ENCODE results near the gene CDKN2AIPNL. TPM values are rescaled to one million over a fixed set of nuclear protein-coding genes. Genes with fewer than 3 reads are reported as not detected.
A peak's percentile ranks its signal among the peaks of the same experiment; 100 is the strongest.
"Not testable (repeated sequence)": the region's sequence is repeated elsewhere in the genome, so short reads cannot be mapped to it uniquely, and the experiment has no call there.

Gene CDKN2AIPNL
- total RNA-seq, 4 donors from 2014 or later: 17.9 to 19.9 (median 18.8) TPM

DNA sequence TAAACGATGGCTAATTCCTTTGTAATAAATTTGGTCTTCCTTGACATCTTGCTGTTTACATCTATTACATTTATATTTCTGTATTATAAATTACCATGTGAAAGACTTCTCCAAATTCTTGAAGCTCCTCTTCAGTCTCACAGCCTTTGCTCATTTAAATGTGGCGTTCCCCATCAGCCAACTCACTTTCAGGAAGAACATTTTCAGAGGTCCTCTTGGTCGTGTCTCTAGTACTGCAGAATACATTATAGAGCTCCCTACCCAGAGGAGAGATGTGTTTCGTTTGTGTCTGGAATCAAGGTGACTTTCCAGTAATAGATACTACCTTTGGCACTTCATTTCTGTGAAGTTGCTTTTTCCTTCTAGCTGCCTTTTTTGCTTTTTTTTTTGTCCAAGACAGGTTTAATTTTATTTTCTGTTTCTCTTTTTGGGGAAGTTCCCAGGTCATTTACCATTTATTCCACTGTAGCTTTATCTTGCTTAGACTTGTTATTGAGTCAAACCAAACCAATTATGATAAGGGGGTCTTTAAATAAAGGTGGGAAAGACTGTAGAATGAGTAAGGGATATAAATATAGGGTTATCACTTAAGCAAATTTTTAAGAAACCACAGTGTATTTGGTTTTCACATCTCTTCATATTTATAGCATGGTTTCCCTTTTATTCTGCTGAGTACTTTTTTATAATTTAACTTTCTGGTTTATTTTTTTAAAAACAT, 27.5 kb downstream of the CDKN2AIPNL start:
- no peaks in the 10 kb centered on the region for H3K27me3 ChIP-seq
- H3K36me3 ChIP-seq: peaks cover 73 to 99% (median 89%) of the 10 kb centered on the region in 4 donors
- DNase-seq (ENCODE audit: extremely low spot score): no peak
- WGBS: 57% methylated on average over 4 of the region's 4 CpGs
- intact Hi-C loops (cut with DNase I): no loop called here
- no peaks in the 10 kb centered on the region for H3K4me1 ChIP-seq
- H3K4me3 ChIP-seq: no peak overlapping the region
- H3K9me3 ChIP-seq: no peaks in the 10 kb centered on the region
- TF ChIP-seq EP300 (IDR thresholded peaks at IDR 0.05) (no peak), POLR2A (IDR thresholded peaks at IDR 0.05; ENCODE audit: low read depth) (no peak), POLR2AphosphoS5 (IDR thresholded peaks at IDR 0.05) (no peak)
- TF ChIP-seq, protein P1, sequence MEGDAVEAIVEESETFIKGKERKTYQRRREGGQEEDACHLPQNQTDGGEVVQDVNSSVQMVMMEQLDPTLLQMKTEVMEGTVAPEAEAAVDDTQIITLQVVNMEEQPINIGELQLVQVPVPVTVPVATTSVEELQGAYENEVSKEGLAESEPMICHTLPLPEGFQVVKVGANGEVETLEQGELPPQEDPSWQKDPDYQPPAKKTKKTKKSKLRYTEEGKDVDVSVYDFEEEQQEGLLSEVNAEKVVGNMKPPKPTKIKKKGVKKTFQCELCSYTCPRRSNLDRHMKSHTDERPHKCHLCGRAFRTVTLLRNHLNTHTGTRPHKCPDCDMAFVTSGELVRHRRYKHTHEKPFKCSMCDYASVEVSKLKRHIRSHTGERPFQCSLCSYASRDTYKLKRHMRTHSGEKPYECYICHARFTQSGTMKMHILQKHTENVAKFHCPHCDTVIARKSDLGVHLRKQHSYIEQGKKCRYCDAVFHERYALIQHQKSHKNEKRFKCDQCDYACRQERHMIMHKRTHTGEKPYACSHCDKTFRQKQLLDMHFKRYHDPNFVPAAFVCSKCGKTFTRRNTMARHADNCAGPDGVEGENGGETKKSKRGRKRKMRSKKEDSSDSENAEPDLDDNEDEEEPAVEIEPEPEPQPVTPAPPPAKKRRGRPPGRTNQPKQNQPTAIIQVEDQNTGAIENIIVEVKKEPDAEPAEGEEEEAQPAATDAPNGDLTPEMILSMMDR (IDR thresholded peaks at IDR 0.05): no peak
- H3K27ac ChIP-seq (replicated peaks in 1 of 4): no peak overlapping the region

DNA sequence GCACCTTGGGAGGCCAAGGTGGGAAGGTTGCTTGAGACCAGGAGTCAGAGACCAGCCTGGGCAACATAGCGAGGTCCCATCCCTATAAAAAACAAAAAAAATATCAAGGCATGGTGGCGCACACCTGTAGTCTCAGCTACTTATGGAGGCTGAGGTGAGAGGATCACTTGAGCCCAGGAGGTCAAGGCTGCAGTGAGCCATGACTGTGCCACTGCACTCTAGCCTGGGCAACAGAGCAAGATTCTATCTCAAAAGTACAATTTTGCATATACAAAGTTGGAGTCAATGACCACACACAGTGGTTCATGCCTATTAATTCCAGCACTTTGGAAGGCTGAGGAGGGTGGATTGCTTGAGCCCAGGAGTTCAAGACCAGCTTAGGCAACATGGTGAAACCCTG, 29.5 kb downstream of the CDKN2AIPNL start:
- intact Hi-C loops (cut with DNase I): not testable (repeated sequence)

DNA sequence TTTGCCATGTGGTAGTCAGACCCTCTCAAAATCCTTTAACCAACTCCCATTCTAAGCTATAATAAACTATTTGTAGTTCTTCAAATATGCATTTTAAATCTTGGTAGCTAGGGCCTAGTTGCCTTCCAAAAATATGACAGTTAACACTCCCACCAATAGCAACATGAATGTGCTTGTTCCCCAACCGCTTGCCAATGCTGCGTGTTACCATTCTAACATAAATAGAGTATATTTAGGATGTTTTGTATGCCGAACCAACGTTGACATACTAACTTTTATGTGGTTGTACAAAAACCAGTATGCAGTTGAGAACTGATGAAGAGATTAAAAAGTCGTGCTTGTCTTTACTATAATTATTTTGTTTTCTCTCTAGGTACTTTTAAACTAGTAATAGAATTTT, 31.3 kb downstream of the CDKN2AIPNL start:
- Histone ChIP-seq H3K36me3 (peaks cover 44 to 96% (median 74%) of the 10 kb centered on the region in 4 donors), H3K4me3 (no peak overlapping the region), H3K4me1 (peaks cover 3 to 17% (median 15%) of the 10 kb centered on the region in 4 donors), H3K27me3 (no peaks in the 10 kb centered on the region), H3K27ac (replicated peaks in 1 of 4) (no peak overlapping the region), H3K9me3 (no peaks in the 10 kb centered on the region)
- intact Hi-C loops (cut with DNase I): no loop called here
- DNase-seq (ENCODE audit: extremely low spot score): no peak
- TF ChIP-seq EP300 (IDR thresholded peaks at IDR 0.05): no peak
- TF ChIP-seq, protein P1 (IDR thresholded peaks at IDR 0.05): no peak
- no peak for TF ChIP-seq POLR2A (IDR thresholded peaks at IDR 0.05; ENCODE audit: low read depth)
- no peak for TF ChIP-seq POLR2AphosphoS5 (IDR thresholded peaks at IDR 0.05)
- WGBS: 87% methylated on average over 5 of the region's 5 CpGs

More for the DNA sequence above, 29.5 kb downstream of the CDKN2AIPNL start:
- DNase-seq (ENCODE audit: extremely low spot score); H3K27me3 ChIP-seq; H3K9me3 ChIP-seq; H3K4me3 ChIP-seq; H3K4me1 ChIP-seq; H3K27ac ChIP-seq (replicated peaks in 1 of 4): not testable (repeated sequence)
- 93% methylated on average over 2 of the region's 2 CpGs for WGBS
- H3K36me3 ChIP-seq: peaks cover 59 to 98% (median 83%) of the 10 kb centered on the region in 4 donors

DNA sequence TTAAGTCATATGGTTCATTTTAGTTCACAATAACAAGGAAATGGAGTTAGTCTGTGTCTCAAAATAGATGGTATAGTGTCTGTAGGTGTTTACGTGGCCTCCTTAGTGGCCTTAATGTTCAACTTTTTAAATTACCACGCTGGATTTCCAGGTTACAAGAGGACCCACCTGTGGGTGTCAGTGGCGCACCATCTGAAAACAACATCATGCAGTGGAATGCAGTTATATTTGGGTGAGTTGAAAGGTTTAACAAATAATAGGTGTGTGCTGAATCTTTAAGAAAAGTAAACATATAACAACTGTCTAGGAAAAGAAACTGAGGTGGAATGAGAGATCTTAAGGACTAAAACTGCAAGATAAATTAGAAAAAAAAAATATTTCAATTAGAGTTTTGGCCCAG, 37.4 kb downstream of the CDKN2AIPNL start:
- H3K4me1 ChIP-seq: peaks cover 7 to 55% (median 52%) of the 10 kb centered on the region in 4 donors
- WGBS: 79% methylated on average over 3 of the region's 3 CpGs

DNA sequence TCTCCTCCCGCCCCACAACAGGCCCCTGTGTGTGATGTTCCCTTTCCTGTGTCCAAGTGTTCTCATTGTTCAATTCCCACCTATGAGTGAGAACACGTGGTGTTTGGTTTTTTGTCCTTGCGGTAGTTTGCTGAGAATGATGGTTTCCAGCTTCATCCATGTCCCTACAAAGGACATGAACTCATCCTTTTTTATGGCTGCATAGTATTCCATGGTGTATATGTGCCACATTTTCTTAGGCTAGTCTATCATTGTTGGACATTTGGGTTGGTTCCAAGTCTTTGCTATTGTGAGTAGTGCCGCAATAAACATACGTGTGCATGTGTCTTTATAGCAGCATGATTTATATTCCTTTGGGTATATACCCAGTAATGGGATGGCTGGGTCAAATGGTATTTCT, 38.0 kb downstream of the CDKN2AIPNL start:
- WGBS: 76% methylated on average over 3 of the region's 5 CpGs
- H3K27ac ChIP-seq (replicated peaks in 1 of 4); DNase-seq (ENCODE audit: extremely low spot score); H3K9me3 ChIP-seq; H3K27me3 ChIP-seq: not testable (repeated sequence)
- H3K4me3 ChIP-seq: peak overlapping the region in 3 of 4 donors; percentile 82 to 99 (median 96)
- intact Hi-C loops (cut with DNase I): loop anchor here (5.0 to 10.0 kb wide), 3 partner anchors 39 to 211 kb away; partner anchors contain the start of genes CDKN2AIPNL and PPP2CA
- peaks cover 0 to 42% (median 24%) of the 10 kb centered on the region in 4 donors for H3K36me3 ChIP-seq
- H3K4me1 ChIP-seq: peaks cover 7 to 56% (median 52%) of the 10 kb centered on the region in 4 donors

More for the DNA sequence above, 37.4 kb downstream of the CDKN2AIPNL start:
- Histone ChIP-seq H3K27ac (replicated peaks in 1 of 4) (no peak overlapping the region), H3K9me3 (no peaks in the 10 kb centered on the region), H3K27me3 (no peaks in the 10 kb centered on the region), H3K36me3 (peaks cover 0 to 47% (median 27%) of the 10 kb centered on the region in 4 donors), H3K4me3 (no peak overlapping the region)
- DNase-seq (ENCODE audit: extremely low spot score): no peak
- intact Hi-C loops (cut with DNase I): loop anchor here (5.0 to 10.0 kb wide), 3 partner anchors 38 to 211 kb away; partner anchors contain the start of genes CDKN2AIPNL and PPP2CA
- no peak for TF ChIP-seq POLR2AphosphoS5 (IDR thresholded peaks at IDR 0.05)
- TF ChIP-seq, protein P1 (IDR thresholded peaks at IDR 0.05): no peak
- no peak for TF ChIP-seq POLR2A (IDR thresholded peaks at IDR 0.05; ENCODE audit: low read depth)
- TF ChIP-seq EP300 (IDR thresholded peaks at IDR 0.05): no peak
